Smooth muscle cell (in vitro differentiated cells): ENCODE results near the gene LRRC41. TPM values are rescaled to one million over a fixed set of nuclear protein-coding genes. Genes with fewer than 3 reads are reported as not detected.

Experiments used
- DNase-seq: peaks from one replicate; lab custom pipeline; 2025; ENCODE audit not compliant: unreplicated experiment; lab: John Stamatoyannopoulos, UW
- H2AFZ ChIP-seq: fragments of 200-600 bp; sonication (generic); 2 replicates; pipeline ENCODE4 v1.6.0; 2016; ENCODE audit warnings: antibody characterized with exemption, low read depth, mild to moderate bottlenecking
- H3F3A ChIP-seq: fragments of 200-600 bp; sonication (generic); 2 replicates; pipeline ENCODE4 v1.6.0; 2017; ENCODE audit warnings: antibody characterized with exemption, low read depth
- H3K27ac ChIP-seq: fragments of 200-600 bp; sonication (generic); 2 replicates; pipeline ENCODE4 v1.5.1; 2016; ENCODE audit warnings: low read depth, mild to moderate bottlenecking
- H3K27me3 ChIP-seq: fragments of 200-600 bp; sonication (generic); 2 replicates; pipeline ENCODE4 v1.6.1; 2016; ENCODE audit warnings: low read depth, mild to moderate bottlenecking
- H3K36me3 ChIP-seq: fragments of 200-600 bp; sonication (generic); 2 replicates; pipeline ENCODE4 v1.5.1; 2016; ENCODE audit warnings: low read depth
- H3K4me1 ChIP-seq: fragments of 200-600 bp; sonication (generic); 2 replicates; pipeline ENCODE4 v1.5.1; 2016; ENCODE audit warnings: low read depth
- H3K4me2 ChIP-seq: fragments of 200-600 bp; sonication (generic); 2 replicates; pipeline ENCODE4 v1.6.0; 2016; ENCODE audit warnings: mild to moderate bottlenecking
- H3K4me3 ChIP-seq: fragments of 200-600 bp; sonication (generic); 2 replicates; pipeline ENCODE4 v1.5.1; 2016; ENCODE audit warnings: mild to moderate bottlenecking
- H3K79me2 ChIP-seq: fragments of 200-600 bp; sonication (generic); 2 replicates; pipeline ENCODE4 v1.6.0; 2016; ENCODE audit warnings: low read depth, mild to moderate bottlenecking
- H3K9ac ChIP-seq: fragments of 200-600 bp; sonication (generic); 2 replicates; pipeline ENCODE4 v1.6.0; 2016; ENCODE audit warnings: low read depth
- H3K9me3 ChIP-seq: fragments of 200-600 bp; sonication (generic); replicated peaks from 2 replicates; pipeline ENCODE4 v1.5.1; 2016; ENCODE audit warnings: low read depth
- H4K20me1 ChIP-seq: fragments of 200-600 bp; sonication (generic); 2 replicates; pipeline ENCODE4 v1.6.0; 2016; ENCODE audit warnings: low read depth
- CTCF ChIP-seq: fragments of 200-600 bp; sonication (generic); IDR thresholded peaks from 2 replicates; pipeline ENCODE4 v1.5.1; 2017; ENCODE audit warnings: borderline replicate concordance, mild to moderate bottlenecking, antibody characterized with exemption; ENCODE audit not compliant: insufficient read depth, poor library complexity, severe bottlenecking
- WGBS: methylation state at CpG from one replicate; pipeline ENCODE4 v1.1.7; 2016; ENCODE audit warnings: low lambda C conversion rate; 5-methylcytosine and 5-hydroxymethylcytosine counted together
- polyA plus RNA-seq: library from polyadenylated mRNA; unstranded; fragments of >200 nt; fragmentation: Nextera tagmentation; extraction: Ambion mirVana; gene quantifications from 2 replicates; pipeline ENCODE4 v1.2.1, GENCODE V29; 2016
- total RNA-seq: library from RNA; depleted of rRNA; stranded (reverse); fragments of >200 nt; gene quantifications from 2 replicates; pipeline ENCODE4 v1.2.3, GENCODE V29; 2014

LRRC41 gene
- total and polyA plus RNA-seq, 2 experiments from 2014 or later: 105 to 118 TPM

GRCh38 chr1:46315669-46316403 is 12.4 kb upstream of the LRRC41 start:
- no peak overlapping the region for H3K4me2 ChIP-seq

GRCh38 chr1:46310321-46310720 is 6.9 kb upstream of the LRRC41 start:
- Histone ChIP-seq H3K9ac (no peak overlapping the region), H4K20me1 (peaks cover 42% of the 10 kb centered on the region), H3K36me3 (peaks cover 18% of the 10 kb centered on the region), H3K4me3 (no peak overlapping the region), H3K4me1 (no peaks in the 10 kb centered on the region), H3K9me3 (no peaks in the 10 kb centered on the region), H3K27ac (no peak overlapping the region), H3K4me2 (no peak overlapping the region), H3K79me2 (peaks cover 41% of the 10 kb centered on the region), H3K27me3 (no peaks in the 10 kb centered on the region), H3F3A (no peaks in the 10 kb centered on the region), H2AFZ (no peak overlapping the region)
- WGBS: 94% methylated on average over 4 of the region's 4 CpGs
- DNase-seq: no peak
- no peak for TF ChIP-seq CTCF

More at GRCh38 chr1:46315669-46316403, 12.4 kb upstream of the LRRC41 start:
- Histone ChIP-seq H3K4me1 (no peaks in the 10 kb centered on the region), H4K20me1 (no peaks in the 10 kb centered on the region), H3K36me3 (peaks cover 24% of the 10 kb centered on the region), H2AFZ (no peak overlapping the region), H3K9ac (no peak overlapping the region), H3F3A (no peaks in the 10 kb centered on the region), H3K4me3 (no peak overlapping the region), H3K9me3 (no peaks in the 10 kb centered on the region), H3K79me2 (no peaks in the 10 kb centered on the region), H3K27me3 (no peaks in the 10 kb centered on the region), H3K27ac (no peak overlapping the region)
- 97% methylated on average over 3 of the region's 3 CpGs for WGBS
- no peak for TF ChIP-seq CTCF
- DNase-seq: no peak

- Histone ChIP-seq H3K36me3 (peaks cover 18% of the 10 kb centered on the region), H3K4me1 (peaks cover 7% of the 10 kb centered on the region), H3K27ac (no peak overlapping the region), H3K9ac (no peak overlapping the region), H3K4me2 (no peak overlapping the region), H4K20me1 (peaks cover 49% of the 10 kb centered on the region), H3K79me2 (peaks cover 48% of the 10 kb centered on the region), H3K4me3 (no peak overlapping the region), H3F3A (no peaks in the 10 kb centered on the region), H2AFZ (no peak overlapping the region), H3K9me3 (no peaks in the 10 kb centered on the region), H3K27me3 (no peaks in the 10 kb centered on the region)
- no peak for TF ChIP-seq CTCF
- 96% methylated on average over 16 of the region's 16 CpGs for WGBS
- DNase-seq: no peak
Observed at GRCh38 chr1:46309401-46310159, 6.2 kb upstream of the LRRC41 start.
